SU-DHL-6 (cell line): Measurements from ENCODE around the gene UBE2E2.

Experiments
- H2AFZ ChIP-seq: fragments of 200-600 bp; sonication (generic); 2 replicates; pipeline ENCODE4 v1.6.1; 2014; ENCODE audit warnings: low read depth, mild to moderate bottlenecking, moderate library complexity, mixed read lengths, antibody characterized with exemption, low read length; ENCODE audit not compliant: severe bottlenecking
- H3F3A ChIP-seq: fragments of 200-600 bp; shearing (Covaris generic); 2 replicates; pipeline ENCODE4 v1.6.0; 2016; ENCODE audit warnings: antibody characterized with exemption, mild to moderate bottlenecking; ENCODE audit not compliant: insufficient read depth
- H3K27ac ChIP-seq: fragments of 200-600 bp; sonication (generic); 2 replicates; pipeline ENCODE4 v1.5.1; 2016; ENCODE audit warnings: low read depth, mild to moderate bottlenecking, low read length, moderate library complexity, mixed read lengths
- H3K27me3 ChIP-seq: fragments of 200-600 bp; sonication (generic), shearing (Covaris generic); 2 replicates; pipeline ENCODE4 v1.6.0; 2014; ENCODE audit warnings: mild to moderate bottlenecking, low read length
- H3K36me3 ChIP-seq: fragments of 200-600 bp; sonication (generic); 2 replicates; pipeline ENCODE4 v1.6.1; 2014; ENCODE audit warnings: mild to moderate bottlenecking, low read length, mixed read lengths
- H3K4me2 ChIP-seq: fragments of 300-600, 200-600 bp; shearing (Covaris generic), sonication (generic); 2 replicates; pipeline ENCODE4 v1.6.0; 2014; ENCODE audit warnings: low read length, low read depth, mild to moderate bottlenecking; ENCODE audit not compliant: poor library complexity, severe bottlenecking
- H3K4me3 ChIP-seq: fragments of 200-600 bp; sonication (generic); 2 replicates; pipeline ENCODE4 v1.5.1; 2014; ENCODE audit warnings: antibody characterized with exemption, low read length, mild to moderate bottlenecking, mixed read lengths; ENCODE audit not compliant: insufficient read depth, poor library complexity, severe bottlenecking
- H3K79me2 ChIP-seq: fragments of 200-600 bp; sonication (generic); 2 replicates; pipeline ENCODE4 v1.6.1; 2014; ENCODE audit warnings: mild to moderate bottlenecking, low read length, moderate library complexity; ENCODE audit not compliant: insufficient read depth
- H3K9ac ChIP-seq: fragments of 200-600 bp; sonication (generic); 2 replicates; pipeline ENCODE4 v1.7.0; 2014; ENCODE audit warnings: mild to moderate bottlenecking, low read length
- H3K9me2 ChIP-seq: fragments of 200-600 bp; sonication (generic); replicated peaks from 2 replicates; pipeline ENCODE4 v1.6.1; 2014; ENCODE audit warnings: low read length; ENCODE audit not compliant: insufficient read depth
- H3K9me3 ChIP-seq: fragments of 200-600 bp; sonication (generic); 2 replicates; pipeline ENCODE4 v1.6.1; 2014; ENCODE audit warnings: low read length, mixed read lengths; ENCODE audit not compliant: insufficient read depth
- H4K20me1 ChIP-seq: fragments of 200-600 bp; sonication (generic); 2 replicates; pipeline ENCODE4 v1.6.1; 2014; ENCODE audit warnings: low read depth, mild to moderate bottlenecking, antibody characterized with exemption, low read length, moderate library complexity, mixed read lengths
- EZH2phosphoT487 ChIP-seq: fragments of 200-600 bp; sonication (generic), shearing (Covaris generic); conservative IDR thresholded peaks from 2 replicates; pipeline ENCODE4 v1.6.1; 2018; ENCODE audit warnings: mild to moderate bottlenecking, antibody characterized with exemption, low read length, moderate library complexity, mixed read lengths
- TF ChIP-seq, protein P1 (sequence below): fragments of 200-600 bp; sonication (generic); IDR thresholded peaks from one replicate; pipeline ENCODE4 v1.5.1; 2017; ENCODE audit warnings: antibody characterized with exemption, mild to moderate bottlenecking, low read length, moderate library complexity; ENCODE audit not compliant: insufficient read depth, poor library complexity, severe bottlenecking

Gene UBE2E2

DNA sequence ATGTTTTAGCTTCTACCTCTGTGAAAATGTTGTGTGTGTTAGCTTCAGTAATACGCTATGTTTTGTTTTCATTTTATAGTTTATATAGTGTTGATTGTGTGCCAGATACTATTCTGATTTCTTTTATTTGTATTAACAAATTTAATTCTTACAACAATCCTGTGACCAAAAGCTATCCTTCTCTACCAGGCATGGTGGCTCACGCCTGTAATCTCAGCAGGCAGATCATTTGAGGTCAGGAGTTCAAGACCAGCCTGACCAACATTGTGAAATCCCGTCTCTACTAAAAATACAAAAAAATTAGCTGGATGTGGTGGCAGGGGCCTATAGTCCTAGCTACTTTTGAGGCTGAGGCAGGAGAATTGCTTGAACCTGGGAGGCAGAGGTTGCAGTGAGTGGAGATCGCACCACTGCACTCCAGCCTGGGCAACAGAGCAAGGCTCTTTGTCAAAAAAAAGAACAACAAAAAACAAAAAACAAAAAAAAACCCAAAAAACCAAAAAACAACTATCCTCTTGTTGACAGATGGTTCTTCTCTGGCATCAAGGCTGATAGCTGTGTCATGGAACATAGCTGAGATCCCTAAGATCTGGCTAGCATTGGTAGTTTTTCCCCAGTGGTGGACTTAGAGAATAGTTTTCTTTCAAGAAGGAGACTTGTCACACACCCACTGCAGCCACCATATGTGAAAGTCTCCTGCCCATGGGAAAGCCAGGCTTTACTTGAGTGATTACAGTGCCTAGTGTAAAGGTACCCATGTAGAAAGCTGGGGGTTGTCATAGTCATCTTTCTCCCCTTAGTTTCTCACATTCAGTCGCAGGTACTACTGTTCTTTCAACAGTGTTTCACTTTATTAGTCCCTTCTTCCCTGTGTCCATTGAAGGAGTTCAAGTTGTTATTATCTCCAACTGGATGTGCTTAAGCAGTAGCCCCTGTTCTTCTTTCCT lies 116.5 kb downstream of the UBE2E2 start:
- H3K27ac ChIP-seq, result no peak overlapping the region
- peaks cover 7% of the 10 kb centered on the region; the same call in 1 of the 2 replicates for H3F3A ChIP-seq
- no peak overlapping the region for H3K9ac ChIP-seq
- no peak overlapping the region for H2AFZ ChIP-seq
- H3K9me3 ChIP-seq, result no peaks in the 10 kb centered on the region; the same call in 1 of the 2 replicates
- H3K79me2 ChIP-seq, result no peaks in the 10 kb centered on the region
- H3K4me3 ChIP-seq, result no peak overlapping the region
- H3K4me2 ChIP-seq, result no peak overlapping the region
- no peaks in the 10 kb centered on the region for H4K20me1 ChIP-seq
- no peaks in the 10 kb centered on the region for H3K27me3 ChIP-seq
- H3K36me3 ChIP-seq, result no peaks in the 10 kb centered on the region
- no peaks in the 10 kb centered on the region for H3K9me2 ChIP-seq
- TF ChIP-seq EZH2phosphoT487, result no peak
- TF ChIP-seq, protein P1, sequence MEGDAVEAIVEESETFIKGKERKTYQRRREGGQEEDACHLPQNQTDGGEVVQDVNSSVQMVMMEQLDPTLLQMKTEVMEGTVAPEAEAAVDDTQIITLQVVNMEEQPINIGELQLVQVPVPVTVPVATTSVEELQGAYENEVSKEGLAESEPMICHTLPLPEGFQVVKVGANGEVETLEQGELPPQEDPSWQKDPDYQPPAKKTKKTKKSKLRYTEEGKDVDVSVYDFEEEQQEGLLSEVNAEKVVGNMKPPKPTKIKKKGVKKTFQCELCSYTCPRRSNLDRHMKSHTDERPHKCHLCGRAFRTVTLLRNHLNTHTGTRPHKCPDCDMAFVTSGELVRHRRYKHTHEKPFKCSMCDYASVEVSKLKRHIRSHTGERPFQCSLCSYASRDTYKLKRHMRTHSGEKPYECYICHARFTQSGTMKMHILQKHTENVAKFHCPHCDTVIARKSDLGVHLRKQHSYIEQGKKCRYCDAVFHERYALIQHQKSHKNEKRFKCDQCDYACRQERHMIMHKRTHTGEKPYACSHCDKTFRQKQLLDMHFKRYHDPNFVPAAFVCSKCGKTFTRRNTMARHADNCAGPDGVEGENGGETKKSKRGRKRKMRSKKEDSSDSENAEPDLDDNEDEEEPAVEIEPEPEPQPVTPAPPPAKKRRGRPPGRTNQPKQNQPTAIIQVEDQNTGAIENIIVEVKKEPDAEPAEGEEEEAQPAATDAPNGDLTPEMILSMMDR, result no peak

DNA sequence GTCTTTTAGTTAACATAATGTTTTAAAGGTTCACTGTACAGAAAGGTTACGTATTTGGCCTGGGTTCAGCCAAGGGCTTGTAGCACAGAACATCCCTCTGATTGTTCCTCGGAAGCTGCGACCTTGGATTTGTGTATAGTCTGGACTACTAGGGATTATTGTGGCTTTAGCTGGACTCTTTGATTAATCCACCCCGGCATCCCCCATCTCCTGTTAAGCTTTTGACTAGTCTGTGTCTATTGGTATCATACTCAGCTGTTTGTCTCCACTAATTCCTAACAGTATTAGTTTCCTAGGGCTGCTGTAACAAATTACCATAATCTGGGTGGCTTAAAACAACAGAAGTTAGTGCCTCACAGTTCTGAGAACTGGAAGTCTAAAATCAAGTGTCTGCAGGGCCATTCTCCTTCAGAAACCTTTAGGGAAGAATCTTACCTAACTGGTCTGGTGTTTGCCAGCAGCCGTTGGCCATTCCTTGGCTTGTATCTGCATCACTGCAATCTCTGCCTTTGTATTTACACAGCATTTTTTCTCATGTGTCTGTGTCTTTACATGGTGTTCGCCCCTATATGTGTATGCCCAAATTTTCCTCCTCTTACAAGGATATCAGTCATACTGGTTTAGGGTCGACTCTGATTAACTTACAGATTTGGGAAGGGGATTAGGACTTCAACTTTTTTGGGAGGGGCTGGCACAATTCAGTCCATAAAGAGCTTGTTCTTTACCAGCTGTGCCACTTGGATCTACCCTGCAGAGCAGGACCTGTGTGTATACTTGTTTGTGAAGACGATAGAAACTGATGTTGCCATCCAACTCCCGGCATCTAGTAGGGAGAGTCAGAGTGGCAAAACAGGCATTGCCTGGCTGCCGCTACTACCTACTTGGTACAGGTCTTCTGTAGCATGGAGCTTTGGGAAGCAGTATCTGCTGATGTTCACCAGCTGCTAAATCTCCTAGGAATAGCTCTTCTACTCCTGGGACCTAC lies 117.8 kb downstream of the UBE2E2 start:
- Histone ChIP-seq H3F3A (peaks cover 7% of the 10 kb centered on the region; the same call in 1 of the 2 replicates), H3K9me2 (no peaks in the 10 kb centered on the region), H3K4me2 (no peak overlapping the region), H3K27ac (no peak overlapping the region), H3K9me3 (no peaks in the 10 kb centered on the region; the same call in 1 of the 2 replicates), H3K9ac (no peak overlapping the region), H3K27me3 (no peaks in the 10 kb centered on the region), H3K79me2 (peaks cover 5% of the 10 kb centered on the region; the same call in 1 of the 2 replicates), H4K20me1 (no peaks in the 10 kb centered on the region), H2AFZ (no peak overlapping the region), H3K4me3 (no peak overlapping the region), H3K36me3 (no peaks in the 10 kb centered on the region)
- TF ChIP-seq, protein P1, result no peak
- no peak for TF ChIP-seq EZH2phosphoT487

DNA sequence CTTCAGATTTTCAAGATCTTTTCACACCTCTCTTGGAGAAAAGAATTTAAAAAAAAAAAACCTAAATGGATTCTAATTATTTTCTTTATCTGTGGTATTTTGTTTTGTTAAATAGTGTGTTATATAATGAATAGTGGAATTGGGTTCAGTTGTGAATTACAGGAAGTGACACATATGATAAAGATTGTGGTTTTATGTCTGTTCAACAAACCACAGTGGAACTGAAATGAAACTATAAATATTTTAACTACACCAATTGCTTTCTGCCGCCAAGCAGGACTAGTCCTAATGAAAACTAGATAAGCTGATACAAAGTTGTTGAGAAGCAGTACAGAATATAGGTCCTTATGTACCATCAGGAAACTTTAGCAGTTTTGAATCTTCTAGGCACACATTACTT lies 121.6 kb downstream of the UBE2E2 start:
- Histone ChIP-seq H3F3A (peaks cover 7% of the 10 kb centered on the region; the same call in 1 of the 2 replicates), H3K4me3 (peak overlapping the region; percentile 27), H3K9ac (peak overlapping the region; percentile 16), H3K9me2 (no peaks in the 10 kb centered on the region), H3K27me3 (no peaks in the 10 kb centered on the region), H3K27ac (peak overlapping the region; percentile 59), H3K36me3 (no peaks in the 10 kb centered on the region), H3K79me2 (peaks cover 5% of the 10 kb centered on the region; the same call in 1 of the 2 replicates), H2AFZ (no peak overlapping the region), H4K20me1 (no peaks in the 10 kb centered on the region), H3K9me3 (no peaks in the 10 kb centered on the region), H3K4me2 (peak overlapping the region; percentile 87)
- TF ChIP-seq, protein P1, result no peak
